ENCODE data around the gene KLF16. TPM values are rescaled to one million over a fixed set of nuclear protein-coding genes. Genes with fewer than 3 reads are reported as not detected.

KLF16 gene
- total and polyA plus RNA-seq, 9 of the 15 experiments (the other 6 are each of a cell fraction or from before 2014, with no cell fraction given): 0.04 to 60.4 (median 6.8) TPM

- TF ChIP-seq ZBTB40 (IDR thresholded peaks at IDR 0.05) (peak; percentile 42), ZBTB40 (CRISPR knock-in tag; IDR thresholded peaks at IDR 0.05) (no peak), MTA1 (IDR thresholded peaks at IDR 0.05; ENCODE audit: borderline replicate concordance) (peak; percentile 33; the same call in 1 of the 2 replicates), PML (IDR thresholded peaks at IDR 0.05; ENCODE audit: low read length) (no peak), POLR2A (conservative IDR thresholded peaks at IDR 0.05) (no peak), ZNF197 (CRISPR knock-in tag; IDR thresholded peaks at IDR 0.05; ENCODE audit: low read depth) (no peak), JUN (IDR thresholded peaks at IDR 0.05; ENCODE audit: borderline replicate concordance, low read depth, low read length) (peak; percentile 84), JUN (CRISPR knock-in tag; IDR thresholded peaks at IDR 0.05; ENCODE audit: borderline replicate concordance) (no peak), GATAD2A (IDR thresholded peaks at IDR 0.05) (peak; percentile 13; the same call in 1 of the 2 replicates), PCBP1 (IDR thresholded peaks at IDR 0.05; ENCODE audit: low read depth, low read length, poor library complexity, severe bottlenecking) (peak; percentile 26), PRMT5 (CRISPR knock-in tag; IDR thresholded peaks at IDR 0.05) (no peak), ZNF778 (CRISPR knock-in tag; IDR thresholded peaks at IDR 0.05) (no peak)
- TF ChIP-seq, protein P1, sequence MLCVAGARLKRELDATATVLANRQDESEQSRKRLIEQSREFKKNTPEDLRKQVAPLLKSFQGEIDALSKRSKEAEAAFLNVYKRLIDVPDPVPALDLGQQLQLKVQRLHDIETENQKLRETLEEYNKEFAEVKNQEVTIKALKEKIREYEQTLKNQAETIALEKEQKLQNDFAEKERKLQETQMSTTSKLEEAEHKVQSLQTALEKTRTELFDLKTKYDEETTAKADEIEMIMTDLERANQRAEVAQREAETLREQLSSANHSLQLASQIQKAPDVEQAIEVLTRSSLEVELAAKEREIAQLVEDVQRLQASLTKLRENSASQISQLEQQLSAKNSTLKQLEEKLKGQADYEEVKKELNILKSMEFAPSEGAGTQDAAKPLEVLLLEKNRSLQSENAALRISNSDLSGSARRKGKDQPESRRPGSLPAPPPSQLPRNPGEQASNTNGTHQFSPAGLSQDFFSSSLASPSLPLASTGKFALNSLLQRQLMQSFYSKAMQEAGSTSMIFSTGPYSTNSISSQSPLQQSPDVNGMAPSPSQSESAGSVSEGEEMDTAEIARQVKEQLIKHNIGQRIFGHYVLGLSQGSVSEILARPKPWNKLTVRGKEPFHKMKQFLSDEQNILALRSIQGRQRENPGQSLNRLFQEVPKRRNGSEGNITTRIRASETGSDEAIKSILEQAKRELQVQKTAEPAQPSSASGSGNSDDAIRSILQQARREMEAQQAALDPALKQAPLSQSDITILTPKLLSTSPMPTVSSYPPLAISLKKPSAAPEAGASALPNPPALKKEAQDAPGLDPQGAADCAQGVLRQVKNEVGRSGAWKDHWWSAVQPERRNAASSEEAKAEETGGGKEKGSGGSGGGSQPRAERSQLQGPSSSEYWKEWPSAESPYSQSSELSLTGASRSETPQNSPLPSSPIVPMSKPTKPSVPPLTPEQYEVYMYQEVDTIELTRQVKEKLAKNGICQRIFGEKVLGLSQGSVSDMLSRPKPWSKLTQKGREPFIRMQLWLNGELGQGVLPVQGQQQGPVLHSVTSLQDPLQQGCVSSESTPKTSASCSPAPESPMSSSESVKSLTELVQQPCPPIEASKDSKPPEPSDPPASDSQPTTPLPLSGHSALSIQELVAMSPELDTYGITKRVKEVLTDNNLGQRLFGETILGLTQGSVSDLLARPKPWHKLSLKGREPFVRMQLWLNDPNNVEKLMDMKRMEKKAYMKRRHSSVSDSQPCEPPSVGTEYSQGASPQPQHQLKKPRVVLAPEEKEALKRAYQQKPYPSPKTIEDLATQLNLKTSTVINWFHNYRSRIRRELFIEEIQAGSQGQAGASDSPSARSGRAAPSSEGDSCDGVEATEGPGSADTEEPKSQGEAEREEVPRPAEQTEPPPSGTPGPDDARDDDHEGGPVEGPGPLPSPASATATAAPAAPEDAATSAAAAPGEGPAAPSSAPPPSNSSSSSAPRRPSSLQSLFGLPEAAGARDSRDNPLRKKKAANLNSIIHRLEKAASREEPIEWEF (CRISPR knock-in tag; IDR thresholded peaks at IDR 0.05): no peak
Measured at GRCh38 chr19:1811472-1811894, 51.9 kb downstream of the KLF16 start (continued).
